Measurements from ENCODE around the gene C14orf119.

Gene C14orf119

DNA sequence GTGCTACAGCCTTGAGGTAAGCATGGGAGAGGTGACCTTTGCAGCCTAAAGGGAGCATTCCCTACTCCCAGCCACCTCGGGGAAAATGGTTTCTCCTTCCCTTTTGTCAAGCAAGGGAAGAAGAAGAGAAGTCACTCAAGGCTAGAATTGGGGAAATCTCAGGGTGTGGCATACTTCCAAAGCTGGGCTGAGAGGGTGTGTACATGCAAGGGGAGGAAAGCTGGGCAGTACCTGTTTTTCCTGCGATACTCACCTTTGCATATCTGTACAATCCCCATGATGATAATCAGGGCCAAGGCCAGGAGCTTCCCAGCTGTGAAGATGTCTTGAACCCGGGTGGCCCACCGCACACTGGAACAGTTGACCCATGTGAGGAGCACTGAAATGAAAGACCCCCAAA lies 47.5 kb downstream of the C14orf119 start:
- H3K4me3 ChIP-seq (ENCODE audit: low read depth, low read length): no peak overlapping the region
- no peak for DNase-seq (ENCODE audit: low read depth)
- TF ChIP-seq, protein P1, sequence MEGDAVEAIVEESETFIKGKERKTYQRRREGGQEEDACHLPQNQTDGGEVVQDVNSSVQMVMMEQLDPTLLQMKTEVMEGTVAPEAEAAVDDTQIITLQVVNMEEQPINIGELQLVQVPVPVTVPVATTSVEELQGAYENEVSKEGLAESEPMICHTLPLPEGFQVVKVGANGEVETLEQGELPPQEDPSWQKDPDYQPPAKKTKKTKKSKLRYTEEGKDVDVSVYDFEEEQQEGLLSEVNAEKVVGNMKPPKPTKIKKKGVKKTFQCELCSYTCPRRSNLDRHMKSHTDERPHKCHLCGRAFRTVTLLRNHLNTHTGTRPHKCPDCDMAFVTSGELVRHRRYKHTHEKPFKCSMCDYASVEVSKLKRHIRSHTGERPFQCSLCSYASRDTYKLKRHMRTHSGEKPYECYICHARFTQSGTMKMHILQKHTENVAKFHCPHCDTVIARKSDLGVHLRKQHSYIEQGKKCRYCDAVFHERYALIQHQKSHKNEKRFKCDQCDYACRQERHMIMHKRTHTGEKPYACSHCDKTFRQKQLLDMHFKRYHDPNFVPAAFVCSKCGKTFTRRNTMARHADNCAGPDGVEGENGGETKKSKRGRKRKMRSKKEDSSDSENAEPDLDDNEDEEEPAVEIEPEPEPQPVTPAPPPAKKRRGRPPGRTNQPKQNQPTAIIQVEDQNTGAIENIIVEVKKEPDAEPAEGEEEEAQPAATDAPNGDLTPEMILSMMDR (IDR thresholded peaks at IDR 0.05; ENCODE audit: control insufficient read depth, extremely low read depth, insufficient read depth): no peak

DNA sequence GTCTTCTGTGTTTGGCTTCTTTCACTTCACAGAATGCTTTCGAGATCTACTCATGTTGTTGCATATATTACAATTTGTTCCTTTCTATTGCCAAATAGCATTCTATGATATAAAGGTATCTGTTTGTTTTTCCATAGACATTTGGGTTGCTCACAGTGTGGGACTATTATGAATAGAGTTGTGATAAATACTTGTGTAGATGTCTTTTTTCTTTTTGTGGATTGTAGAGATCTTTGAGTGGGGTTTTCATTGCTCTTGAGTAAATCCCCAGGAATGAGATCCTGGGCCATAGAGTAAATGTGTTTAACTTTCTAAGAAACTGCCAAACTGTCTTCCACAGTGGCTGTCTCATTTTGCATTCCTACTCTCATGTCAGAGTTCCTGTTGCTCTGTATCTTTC lies 48.6 kb downstream of the C14orf119 start:
- H3K4me3 ChIP-seq (ENCODE audit: low read depth, low read length): no peak overlapping the region
- DNase-seq (ENCODE audit: low read depth): no peak
- TF ChIP-seq, protein P1 (IDR thresholded peaks at IDR 0.05; ENCODE audit: control insufficient read depth, extremely low read depth, insufficient read depth): no peak

DNA sequence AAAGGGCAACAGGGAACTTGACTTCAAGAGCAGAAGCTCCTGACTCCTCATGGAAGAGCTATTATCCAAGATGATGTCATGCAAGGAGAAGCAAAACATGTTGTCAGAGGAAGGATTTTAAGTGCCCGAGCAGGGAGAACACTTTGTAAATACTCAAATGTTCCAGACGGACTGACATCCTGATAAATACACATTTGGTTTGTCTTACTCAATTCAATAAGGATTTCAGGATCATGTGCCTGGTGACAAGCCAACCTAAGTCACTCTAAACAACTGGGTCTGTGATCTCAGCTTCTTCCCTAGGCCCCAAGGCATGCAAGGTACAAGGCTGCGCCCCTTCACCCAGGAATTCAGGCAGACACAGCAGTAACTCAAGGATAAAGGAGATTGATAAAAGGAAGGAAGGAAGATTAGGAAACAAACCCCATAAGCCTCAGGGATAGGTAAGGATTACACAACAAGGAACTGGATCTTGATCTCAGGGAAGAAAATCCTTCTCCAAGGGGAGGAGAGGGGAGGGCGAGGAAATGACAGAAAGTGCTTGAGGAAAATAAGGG lies 50.6 kb downstream of the C14orf119 start:
- no peak for DNase-seq (ENCODE audit: low read depth)
- no peak overlapping the region for H3K4me3 ChIP-seq (ENCODE audit: low read depth, low read length)
- TF ChIP-seq, protein P1 (IDR thresholded peaks at IDR 0.05; ENCODE audit: control insufficient read depth, extremely low read depth, insufficient read depth): no peak

DNA sequence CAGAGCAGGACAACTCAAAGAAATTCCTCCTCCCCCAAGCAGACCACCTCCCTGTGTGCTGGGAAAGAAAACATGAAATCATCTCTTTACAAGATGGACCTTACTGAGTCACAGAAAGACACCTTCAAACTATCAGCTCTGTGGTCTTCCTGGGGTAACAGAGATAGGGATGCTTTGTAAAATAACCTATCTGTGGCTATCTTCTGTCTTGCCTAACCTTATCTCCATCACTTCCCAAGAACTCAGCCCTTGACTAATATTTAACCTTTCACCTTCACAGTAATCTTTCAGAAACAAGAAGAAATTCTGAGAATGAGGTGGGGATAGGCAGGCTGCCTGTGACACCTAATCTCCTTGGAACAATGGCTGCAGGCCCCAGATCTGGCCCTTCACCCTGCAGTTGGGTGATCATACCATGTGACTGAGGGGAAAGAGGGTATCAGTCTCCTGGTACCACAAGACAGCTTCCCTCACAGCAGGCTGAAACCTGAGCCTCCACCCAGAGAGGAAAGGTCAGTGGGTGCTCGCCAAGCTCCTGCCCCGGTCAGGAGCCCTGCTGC lies 51.1 kb downstream of the C14orf119 start:
- TF ChIP-seq, protein P1 (IDR thresholded peaks at IDR 0.05; ENCODE audit: control insufficient read depth, extremely low read depth, insufficient read depth): no peak
- no peak for DNase-seq (ENCODE audit: low read depth)

DNA sequence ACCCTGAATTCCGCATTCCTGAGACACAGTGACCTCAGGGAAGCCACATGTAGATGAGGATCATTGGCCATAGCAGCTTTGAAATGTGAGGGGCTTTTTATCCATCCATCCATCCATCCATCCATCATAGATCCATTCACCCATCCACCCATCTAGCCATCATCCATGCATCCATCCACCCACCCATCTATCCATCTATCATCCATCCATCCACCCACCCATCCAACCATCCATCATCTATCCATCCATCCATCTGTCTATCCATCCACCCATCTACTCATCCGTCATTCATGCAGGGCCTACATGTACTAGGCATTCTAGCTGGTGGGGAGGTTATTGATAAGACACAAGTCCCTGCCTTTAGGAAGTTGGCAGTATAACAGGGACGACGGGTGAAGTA lies 51.7 kb downstream of the C14orf119 start:
- TF ChIP-seq, protein P1 (IDR thresholded peaks at IDR 0.05; ENCODE audit: control insufficient read depth, extremely low read depth, insufficient read depth): no peak
- no peak for DNase-seq (ENCODE audit: low read depth)
- no peak overlapping the region for H3K4me3 ChIP-seq (ENCODE audit: low read depth, low read length)

More for the DNA sequence above, 51.1 kb downstream of the C14orf119 start:
- H3K4me3 ChIP-seq (ENCODE audit: low read depth, low read length): no peak overlapping the region

DNA sequence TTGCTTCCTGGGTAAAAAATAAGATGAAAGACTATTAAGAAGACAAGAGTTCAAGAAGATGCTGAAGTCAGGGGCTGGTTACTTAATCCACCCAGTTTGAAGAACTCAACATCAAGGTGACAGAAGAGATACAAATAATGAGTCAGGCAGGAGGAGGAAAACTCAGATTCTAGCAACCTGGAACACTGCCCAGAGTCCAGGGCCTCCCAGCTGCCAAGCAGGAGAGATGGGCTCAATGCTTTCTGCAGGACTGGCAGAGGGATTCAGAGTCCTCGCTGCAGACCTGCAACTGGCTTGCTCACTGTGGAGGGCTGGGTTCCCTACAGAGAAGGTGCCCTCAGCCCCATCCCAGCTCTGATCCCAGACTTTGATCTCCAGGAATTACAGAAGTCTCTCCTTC lies 52.4 kb downstream of the C14orf119 start:
- TF ChIP-seq, protein P1 (IDR thresholded peaks at IDR 0.05; ENCODE audit: control insufficient read depth, extremely low read depth, insufficient read depth): no peak
- DNase-seq (ENCODE audit: low read depth): no peak
- H3K4me3 ChIP-seq (ENCODE audit: low read depth, low read length): no peak overlapping the region

Measured in LNCaP clone FGC (cell line).